Umbilical cord (tissue), 2 donors: ENCODE data around the gene SNRPA1. TPM values are rescaled to one million over a fixed set of nuclear protein-coding genes. Genes with fewer than 3 reads are reported as not detected.
"Not testable (repeated sequence)": the region's sequence is repeated elsewhere in the genome, so short reads cannot be mapped to it uniquely, and the experiment has no call there.

Experiments
- DNase-seq: peaks from one replicate; pipeline ENCODE4 v3.0.0-alpha.2; 2015; ENCODE audit warnings: low spot score
- total RNA-seq: library from RNA; depleted of rRNA; stranded (reverse); fragments of >200 nt; gene quantifications from one replicate; pipeline ENCODE4 v1.2.3, GENCODE V29; 2014; ENCODE audit warnings: low replicate concordance; ENCODE audit not compliant: insufficient read depth

Gene SNRPA1
- total RNA-seq, 1 donor from 2014 or later = 11.1 TPM

GRCh38 chr15:101296418-101297405 is 1.7 kb upstream of the SNRPA1 start:
- peak; percentile 14 for DNase-seq

GRCh38 chr15:101295607-101296161 is 636 bp upstream of the SNRPA1 start:
- DNase-seq = peak; percentile 52

GRCh38 chr15:101293122-101293521 is 1.9 kb downstream of the SNRPA1 start:
- DNase-seq = no peak

GRCh38 chr15:101288905-101289513 is 6.0 kb downstream of the SNRPA1 start:
- peak; percentile 32 for DNase-seq

GRCh38 chr15:101287342-101287741 is 7.7 kb downstream of the SNRPA1 start:
- not testable (repeated sequence) for DNase-seq

GRCh38 chr15:101286471-101287114 is 8.5 kb downstream of the SNRPA1 start:
- DNase-seq = no peak

GRCh38 chr15:101283931-101284330 is 11.1 kb downstream of the SNRPA1 start:
- DNase-seq = no peak

- DNase-seq = no peak
These were observed 15.0 kb downstream of the SNRPA1 start for GRCh38 chr15:101280007-101280406.

- DNase-seq = no peak
These were observed 17.0 kb downstream of the SNRPA1 start for GRCh38 chr15:101277943-101278564.

- peak; percentile 93 for DNase-seq
These were observed 17.8 kb downstream of the SNRPA1 start, which contains the start of gene SELENOS for GRCh38 chr15:101277038-101277822. TSS of gene SELENOS (minus strand) at chr15:101277485. CDS start at chr15:101277417, 68 bp downstream.

- peak; percentile 19 for DNase-seq
These were observed 18.5 kb downstream of the SNRPA1 start for GRCh38 chr15:101276501-101277037.

- no peak for DNase-seq
These were observed 20.0 kb downstream of the SNRPA1 start for GRCh38 chr15:101275018-101275417.

- no peak for DNase-seq
These were observed 21.5 kb downstream of the SNRPA1 start for GRCh38 chr15:101273534-101273933.

GRCh38 chr15:101272584-101272983 is 22.5 kb downstream of the SNRPA1 start:
- DNase-seq = no peak

GRCh38 chr15:101269479-101270223 is 25.4 kb downstream of the SNRPA1 start:
- DNase-seq = no peak

GRCh38 chr15:101267320-101268104 is 27.5 kb downstream of the SNRPA1 start:
- DNase-seq = no peak

- no peak for DNase-seq
These were observed 28.3 kb downstream of the SNRPA1 start for GRCh38 chr15:101266787-101267186.

GRCh38 chr15:101266034-101266433 is 29.0 kb downstream of the SNRPA1 start:
- no peak for DNase-seq
